Prostate gland (tissue), 2 donors: ENCODE data around the gene SEMA5A.

Experiments
- CTCF ChIP-seq, 4 experiments: fragments of 200-600 bp in 2 of 4; fragments of 450-650 bp in 2 of 4; sonication (generic) in 2 of 4; IDR thresholded peaks; 1 replicate in 3 of 4; 2 replicates in 1 of 4; pipeline ENCODE4 v1.5.1; 2016 to 2019; ENCODE audit warnings: antibody characterized with exemption in 4 of 4, mild to moderate bottlenecking in 2 of 4, moderate library complexity in 2 of 4
- POLR2A ChIP-seq: fragments of 450-650 bp; IDR thresholded peaks from one replicate; pipeline ENCODE4 v1.6.1; 2016; ENCODE audit warnings: antibody characterized with exemption, mild to moderate bottlenecking
- POLR2AphosphoS5 ChIP-seq: sonication (generic); formaldehyde crosslinking; IDR thresholded peaks from one replicate; pipeline ENCODE4 v1.6.1; 2017; ENCODE audit warnings: antibody characterized with exemption

DNA sequence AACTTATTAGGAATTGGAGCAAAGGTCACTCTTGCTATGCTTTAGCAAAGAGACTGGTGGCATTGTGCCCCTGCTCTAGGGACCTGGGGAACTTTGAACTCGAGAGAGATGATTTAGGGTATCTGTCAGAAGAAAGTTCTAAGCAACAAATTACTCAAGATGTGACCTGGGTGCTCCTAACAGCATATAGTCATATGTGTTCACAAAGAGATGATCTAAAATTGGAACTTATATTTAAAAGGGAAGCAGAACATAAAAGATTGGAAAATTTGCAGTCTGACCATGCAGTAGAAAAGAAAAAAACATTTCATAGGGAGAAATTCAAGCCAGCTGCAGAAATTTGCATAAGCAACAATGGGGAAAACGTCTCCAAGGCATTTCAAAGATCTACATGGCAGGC lies 68.3 kb downstream of the SEMA5A start:
- no peak for TF ChIP-seq CTCF (IDR thresholded peaks at IDR 0.05)
- TF ChIP-seq POLR2AphosphoS5: no peak
- no peak for TF ChIP-seq POLR2A
